T47D (cell line): ENCODE results near the gene SLC46A3.
"Not testable (repeated sequence)": the region's sequence is repeated elsewhere in the genome, so short reads cannot be mapped to it uniquely, and the experiment has no call there.

Source experiments
- DNase-seq, 2 experiments: peaks; one replicate each; pipeline versions ENCODE4 v3.0.0 to v3.0.0-alpha.2; 2011 to 2012; ENCODE audit warnings: low read depth in 1 of 2, low spot score in 1 of 2
- JUND ChIP-seq: IDR thresholded peaks from 2 replicates; pipeline ENCODE4 v1.6.1; 2012; ENCODE audit warnings: low read depth
- in situ Hi-C: cut with HindIII; loops from 2 replicates; pipeline ENCODE4 v1.10.0; 2016; ENCODE audit warnings: low sequenced_read_pairs, low pct_unique_long_range_greater_than_20kb

Gene SLC46A3

DNA sequence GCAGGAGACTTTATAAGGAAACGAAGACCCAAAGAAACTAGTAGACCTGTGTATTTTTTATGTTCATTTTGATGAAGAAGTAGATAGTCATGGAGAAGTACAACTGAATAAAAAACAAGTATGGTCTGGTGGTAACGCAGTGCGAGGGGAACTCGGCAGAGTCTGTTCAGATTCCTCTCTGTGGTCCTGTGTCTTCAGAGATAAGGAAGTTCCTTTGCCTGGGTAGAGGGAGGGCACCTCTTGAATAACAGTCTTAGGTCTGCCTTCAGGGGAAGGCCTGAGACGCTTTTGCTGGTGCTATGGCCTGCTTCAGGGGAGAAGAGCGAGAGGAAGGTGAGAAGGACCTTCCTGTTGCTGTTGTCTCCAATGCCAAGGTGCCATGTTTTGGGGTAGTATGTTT is 25.9 kb upstream of the SLC46A3 start:
- no peak for DNase-seq

GRCh38 chr13:28744091-28744536 is 25.3 kb upstream of the SLC46A3 start:
- in situ Hi-C loops, result no loop called here
- DNase-seq, result no peak
- no peak for TF ChIP-seq JUND

More for the DNA sequence above, 25.9 kb upstream of the SLC46A3 start:
- in situ Hi-C loops, result no loop called here
- no peak for TF ChIP-seq JUND

DNA sequence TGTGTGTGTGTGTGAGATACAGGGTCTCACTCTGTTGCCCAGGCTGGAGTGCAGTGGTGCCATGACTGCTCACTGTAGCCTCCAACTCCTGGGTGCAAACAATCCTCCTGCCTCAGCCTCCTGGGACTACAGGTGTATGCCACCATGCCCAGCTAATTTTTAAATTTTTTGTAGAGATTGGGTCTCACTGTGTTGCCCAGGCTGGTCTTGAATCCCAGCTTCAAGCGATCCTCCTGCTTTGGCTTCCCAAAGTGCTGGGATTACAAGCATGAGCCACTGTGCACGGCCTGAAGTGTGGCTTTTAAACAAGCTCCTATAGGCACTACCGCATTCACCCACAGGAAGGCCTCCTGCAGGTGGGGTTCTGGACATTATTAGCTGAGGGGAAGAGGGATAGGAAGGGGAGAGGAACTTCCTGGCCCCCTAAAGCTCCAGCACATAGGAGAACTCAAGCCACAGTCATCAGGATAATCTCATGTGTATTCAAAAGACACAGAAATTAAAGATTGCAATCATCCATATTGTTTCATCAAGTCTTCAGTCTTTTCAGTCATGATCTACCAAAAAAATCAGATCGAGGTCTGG is 24.8 kb upstream of the SLC46A3 start:
- DNase-seq, result no peak
- no peak for TF ChIP-seq JUND
- in situ Hi-C loops, result no loop called here

GRCh38 chr13:28743020-28743419 is 24.2 kb upstream of the SLC46A3 start:
- DNase-seq, result no peak
- in situ Hi-C loops, result no loop called here
- no peak for TF ChIP-seq JUND

GRCh38 chr13:28742445-28742844 is 23.7 kb upstream of the SLC46A3 start:
- in situ Hi-C loops, DNase-seq: not testable (repeated sequence)

DNA sequence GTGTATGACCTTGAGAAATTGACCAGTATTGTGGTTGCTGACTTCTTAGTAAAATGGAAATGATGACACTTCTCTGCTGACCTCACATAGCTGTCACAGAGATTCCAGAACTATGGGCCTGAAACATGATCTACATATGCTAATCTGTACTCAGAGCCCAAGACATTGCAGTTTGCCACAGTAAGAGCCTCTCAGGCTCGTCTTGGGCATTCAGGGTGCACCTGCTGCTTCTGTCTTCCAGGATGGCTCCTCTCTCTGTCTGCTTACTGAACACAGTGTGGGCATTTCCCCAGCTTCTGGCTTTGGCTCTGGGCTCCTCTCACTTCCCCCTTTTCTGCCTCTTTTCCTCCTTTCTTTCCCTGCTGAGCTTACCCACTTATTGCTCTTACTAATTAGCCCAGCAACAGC is 22.3 kb upstream of the SLC46A3 start:
- DNase-seq, result no peak
- TF ChIP-seq JUND, result no peak
- in situ Hi-C loops, result no loop called here

DNA sequence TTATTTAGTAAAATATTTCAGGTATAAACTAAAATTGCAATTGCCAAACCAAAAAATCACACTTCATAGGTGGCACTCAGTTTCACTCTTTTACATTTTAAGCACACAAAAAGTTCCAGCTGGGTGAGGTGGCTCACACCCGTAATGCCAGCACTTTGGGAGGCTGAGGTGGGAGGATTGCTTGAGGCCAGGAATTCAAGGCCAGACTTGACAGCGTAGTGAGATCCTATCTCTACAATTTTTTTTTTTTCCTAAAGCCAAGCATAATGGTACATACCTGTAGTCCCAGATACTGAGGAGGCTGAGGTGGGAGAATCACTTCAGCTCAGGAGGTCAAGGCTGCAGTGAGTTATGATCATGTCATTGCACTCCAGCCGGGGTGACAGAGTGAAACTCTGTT is 20.6 kb upstream of the SLC46A3 start:
- in situ Hi-C loops, result no loop called here
- no peak for TF ChIP-seq JUND
- no peak for DNase-seq

GRCh38 chr13:28735481-28736029 is 16.8 kb upstream of the SLC46A3 start:
- in situ Hi-C loops, result no loop called here
- no peak for DNase-seq
- TF ChIP-seq JUND, result no peak

GRCh38 chr13:28734906-28735305 is 16.1 kb upstream of the SLC46A3 start:
- in situ Hi-C loops, result no loop called here
- no peak for DNase-seq
- no peak for TF ChIP-seq JUND

DNA sequence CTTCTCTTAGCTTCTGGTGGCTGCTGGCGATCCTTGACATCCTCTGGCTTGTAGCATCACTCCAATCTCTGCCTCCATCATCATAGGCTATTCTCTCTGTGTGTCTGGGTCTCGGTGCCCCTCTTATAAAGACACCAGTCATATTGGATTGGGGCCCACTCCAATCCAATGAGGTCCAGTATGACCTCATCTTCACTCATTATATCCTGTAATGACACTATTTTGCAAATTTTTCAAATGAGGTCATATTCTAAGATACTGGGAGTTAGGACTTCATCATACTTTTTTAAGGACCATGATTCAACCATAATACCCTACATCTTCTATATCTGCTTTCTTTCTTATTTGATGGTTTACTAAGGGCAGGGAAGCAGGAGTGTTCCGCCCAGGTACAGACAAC is 12.0 kb upstream of the SLC46A3 start:
- no peak for TF ChIP-seq JUND
- in situ Hi-C loops, result no loop called here

GRCh38 chr13:28729541-28729940 is 10.8 kb upstream of the SLC46A3 start:
- TF ChIP-seq JUND, result no peak
- no peak for DNase-seq
- in situ Hi-C loops, result no loop called here

More for the DNA sequence above, 12.0 kb upstream of the SLC46A3 start:
- no peak for DNase-seq

GRCh38 chr13:28728642-28729041 is 9.9 kb upstream of the SLC46A3 start:
- in situ Hi-C loops, result no loop called here
- TF ChIP-seq JUND, result no peak
- no peak for DNase-seq

DNA sequence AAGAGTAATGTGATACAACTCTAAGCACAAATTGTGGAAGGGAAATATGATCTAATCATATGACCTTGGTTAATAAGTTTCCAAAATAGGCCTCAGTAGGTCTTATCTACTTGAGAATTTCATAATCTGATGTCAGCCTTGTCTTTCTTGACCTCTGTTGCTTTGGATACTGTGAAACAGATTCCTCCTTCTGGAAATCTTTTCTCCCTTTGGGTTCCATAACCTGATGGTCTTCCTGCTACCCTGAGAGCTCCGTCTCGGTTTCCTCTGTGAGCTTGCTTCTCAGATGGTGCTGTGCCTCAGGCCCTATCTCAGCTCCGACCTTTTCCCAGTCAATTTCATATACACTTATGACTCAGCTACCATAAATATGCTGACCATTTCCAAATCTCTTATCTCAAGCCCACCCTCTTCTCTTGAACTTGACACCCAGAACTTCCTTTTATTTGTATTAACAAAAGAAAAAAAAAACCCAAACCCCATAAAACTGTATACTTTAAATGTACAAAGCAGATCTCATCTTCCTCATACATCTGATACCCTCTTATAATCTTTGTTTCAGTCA is 6.4 kb upstream of the SLC46A3 start:
- no peak for TF ChIP-seq JUND
- DNase-seq, result no peak
- in situ Hi-C loops, result no loop called here

- in situ Hi-C loops, result no loop called here
- DNase-seq, result no peak
- no peak for TF ChIP-seq JUND
Observed at GRCh38 chr13:28723806-28724205, 5.0 kb upstream of the SLC46A3 start.
